ENCODE measurements around the gene LETM1.

Gene LETM1

DNA sequence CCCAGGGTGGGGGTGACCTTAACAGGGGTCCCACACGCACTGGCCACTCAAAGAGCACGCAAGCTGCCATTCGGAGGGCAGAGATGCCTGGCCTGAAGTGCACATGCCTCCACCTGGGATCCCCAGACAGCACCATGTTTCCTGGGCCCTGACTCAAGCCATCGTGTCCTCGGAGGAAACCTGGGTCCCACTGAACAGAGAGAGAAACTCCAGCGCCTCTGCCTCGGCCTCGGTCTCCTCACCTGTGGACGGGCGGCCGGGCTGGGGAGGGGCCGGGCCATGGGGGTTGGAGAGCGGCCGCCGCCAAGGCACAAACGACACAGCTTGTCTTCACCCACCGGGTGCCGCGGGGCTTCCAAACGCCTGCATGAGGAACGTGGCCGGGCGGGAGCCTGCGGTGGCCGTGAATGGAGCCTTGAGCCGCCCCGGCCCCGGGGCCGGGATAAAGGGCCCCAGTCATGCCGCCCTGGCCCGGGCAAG lies 92.8 kb downstream of the LETM1 start:
- DNase-seq, result peak; percentile 59

DNA sequence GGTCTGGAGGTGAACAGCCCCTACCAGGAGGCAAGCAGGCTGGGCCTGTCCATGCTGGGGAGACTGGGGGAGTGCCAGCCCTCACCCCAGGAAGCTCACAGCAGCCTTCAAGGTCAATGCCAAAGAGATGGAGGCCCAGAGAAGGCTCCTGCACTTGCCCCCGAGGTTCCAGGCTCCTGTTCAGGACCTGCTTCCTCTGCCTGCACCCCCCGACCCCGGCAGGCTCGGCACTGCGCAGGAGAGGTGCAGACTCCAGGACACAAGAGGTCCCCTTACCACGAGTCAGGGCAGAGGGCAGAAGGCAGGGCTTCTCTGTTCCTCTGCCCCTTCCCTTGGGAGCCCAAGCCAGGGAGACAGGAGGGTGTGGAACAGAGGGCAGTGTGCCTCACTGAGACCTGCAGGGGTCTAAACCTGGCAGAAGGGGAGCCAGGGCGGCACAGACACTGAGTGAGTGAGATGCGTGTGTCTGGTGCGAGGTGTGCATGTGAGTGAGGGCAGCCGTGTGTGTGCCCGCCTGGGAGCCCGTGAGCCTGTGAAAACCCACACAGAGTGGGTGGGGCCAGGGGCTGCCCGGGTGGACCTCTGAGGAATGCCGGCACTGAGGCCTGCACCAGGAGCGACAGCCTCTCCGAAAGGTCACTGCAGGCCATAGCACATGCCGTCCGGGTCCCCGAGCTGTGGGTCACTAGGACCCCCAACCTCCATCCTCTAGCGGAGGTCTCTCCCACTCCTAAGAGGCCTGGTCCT lies 93.5 kb downstream of the LETM1 start:
- peak; percentile 29 for DNase-seq
